Measurements from ENCODE around the gene KCNAB1. TPM values are rescaled to one million over a fixed set of nuclear protein-coding genes. Genes with fewer than 3 reads are reported as not detected.

KCNAB1 gene
- total RNA-seq, 1 experiment from 2014 or later = not detected

- Histone ChIP-seq H3K4me2 (ENCODE audit: low read length) (no peak overlapping the region), H2AFZ (ENCODE audit: low read depth, low read length, poor library complexity, severe bottlenecking) (no peak overlapping the region), H4K20me1 (ENCODE audit: insufficient read depth) (no peaks in the 10 kb centered on the region), H3K9ac (ENCODE audit: low read length) (no peak overlapping the region), H3K4me1 (ENCODE audit: control insufficient read depth in 1 of 2, insufficient read depth in 2 of 2, low read length in 2 of 2) (no peaks in the 10 kb centered on the region), H3K27ac (ENCODE audit: low read depth, low read length) (no peak overlapping the region), H3K36me3 (ENCODE audit: control insufficient read depth in 1 of 2, insufficient read depth in 2 of 2, low read length in 2 of 2) (no peaks in the 10 kb centered on the region), H3K27me3 (ENCODE audit: insufficient read depth, low read length) (0 out of 2 replicates have a peak, but pooled peaks cover 7% of the 10 kb centered on the region), H3K79me2 (ENCODE audit: insufficient read depth, low read length) (no peaks in the 10 kb centered on the region), H3K9me2 (ENCODE audit: insufficient read depth) (no peaks in the 10 kb centered on the region), H3K9me3 (ENCODE audit: control insufficient read depth in 1 of 2, insufficient read depth in 1 of 2, low read depth in 1 of 2, low read length in 2 of 2) (no peaks in the 10 kb centered on the region), H3K4me3 (replicated peaks in 1 of 2; ENCODE audit: low read depth in 1 of 2, low read length in 2 of 2) (no peak overlapping the region)
- ChIA-PET CTCF (no interaction called here), RAD21 (ENCODE audit: low non-redundant PET in 1 of 2, low total read pairs in 2 of 2, uncharacterized antibody in 2 of 2, unreplicated experiment in 2 of 2) (no interaction called here), POLR2A (no interaction called here)
- DNase-seq (ENCODE audit: low read depth, low spot score) = no peak
- intact Hi-C loops (cut with micrococcal nuclease) = no loop called here
- no peak for TF ChIP-seq CEBPB (IDR thresholded peaks at IDR 0.05; ENCODE audit: low read depth)
- TF ChIP-seq SIN3A (IDR thresholded peaks at IDR 0.05; ENCODE audit: low read depth) = no peak
- no peak for TF ChIP-seq ZFX (IDR thresholded peaks at IDR 0.05)
- TF ChIP-seq SP1 (IDR thresholded peaks at IDR 0.05; ENCODE audit: low read depth) = no peak
- TF ChIP-seq REST (IDR thresholded peaks at IDR 0.05; ENCODE audit: low read depth) = no peak
- no peak for TF ChIP-seq ATF3 (IDR thresholded peaks at IDR 0.05)
- no peak for TF ChIP-seq TCF7L2 (IDR thresholded peaks at IDR 0.05; ENCODE audit: borderline replicate concordance, extremely low read depth, insufficient read depth, insufficient read length)
- TF ChIP-seq SRF (IDR thresholded peaks at IDR 0.05; ENCODE audit: low read depth) = no peak
- TF ChIP-seq EZH2 (IDR thresholded peaks at IDR 0.05) = no peak
- no peak for TF ChIP-seq RAD21 (IDR thresholded peaks at IDR 0.05; ENCODE audit: low read depth)
- TF ChIP-seq POLR2AphosphoS5 (IDR thresholded peaks at IDR 0.05; ENCODE audit: low read depth, low read length) = no peak
- ATAC-seq = no peak
- BruUV-seq (replicated peaks) = no TSS peak
Measured at GRCh38 chr3:156434921-156435320, 314.5 kb downstream of the KCNAB1 start.

Measured in HCT116 (cell line).